ENCODE results near the gene C1QTNF8.

C1QTNF8 gene

GRCh38 chr16:1073566-1074378 is 22.3 kb downstream of the C1QTNF8 start:
- no peak for DNase-seq

GRCh38 chr16:1073262-1073558 is 22.8 kb downstream of the C1QTNF8 start:
- no peak for DNase-seq

GRCh38 chr16:1072526-1073261 is 23.4 kb downstream of the C1QTNF8 start, which contains the start of gene SSTR5:
Gene SSTR5 (plus strand): TSS chr16:1072747. CDS start chr16:1078869, 6,122 bp downstream.
- DNase-seq, result no peak

GRCh38 chr16:1071561-1072225 is 24.4 kb downstream of the C1QTNF8 start:
- no peak for DNase-seq

GRCh38 chr16:1070864-1071408 is 25.1 kb downstream of the C1QTNF8 start:
- DNase-seq, result no peak

GRCh38 chr16:1070084-1070863 is 25.8 kb downstream of the C1QTNF8 start:
- DNase-seq, result no peak

- DNase-seq, result no peak
These were observed 26.9 kb downstream of the C1QTNF8 start for GRCh38 chr16:1069154-1069553.

GRCh38 chr16:1068451-1068850 is 27.6 kb downstream of the C1QTNF8 start:
- DNase-seq, result no peak

GRCh38 chr16:1067629-1068028 is 28.4 kb downstream of the C1QTNF8 start:
- DNase-seq, result no peak

- DNase-seq, result no peak
These were observed 29.4 kb downstream of the C1QTNF8 start for GRCh38 chr16:1066584-1067172.

- DNase-seq, result no peak
These were observed 30.4 kb downstream of the C1QTNF8 start for GRCh38 chr16:1065469-1066128.

- no peak for DNase-seq
These were observed 32.3 kb downstream of the C1QTNF8 start for GRCh38 chr16:1063728-1064127.

GRCh38 chr16:1062895-1063294 is 33.1 kb downstream of the C1QTNF8 start:
- no peak for DNase-seq

- no peak for DNase-seq
These were observed 34.1 kb downstream of the C1QTNF8 start for GRCh38 chr16:1061769-1062505.

- DNase-seq, result no peak
These were observed 35.4 kb downstream of the C1QTNF8 start for GRCh38 chr16:1060416-1061340.

GRCh38 chr16:1059310-1059709 is 36.7 kb downstream of the C1QTNF8 start:
- no peak for DNase-seq

- DNase-seq, result no peak
These were observed 37.8 kb downstream of the C1QTNF8 start for GRCh38 chr16:1058216-1058615.

- peak; percentile 88 for DNase-seq
These were observed 38.7 kb downstream of the C1QTNF8 start for GRCh38 chr16:1057252-1057932.

- no peak for DNase-seq
These were observed 39.8 kb downstream of the C1QTNF8 start for GRCh38 chr16:1056196-1056595.
